LNCaP clone FGC (cell line): ENCODE data around the gene MBOAT2.

Source experiments
- DNase-seq: peaks from one replicate; pipeline ENCODE4 v3.0.0-alpha.2; 2011; ENCODE audit warnings: low read depth
- H3K4me3 ChIP-seq: 2 replicates; pipeline ENCODE4 v1.5.1; 2011; ENCODE audit warnings: mild to moderate bottlenecking, low read depth, low read length, control low read depth
- CTCF ChIP-seq: IDR thresholded peaks from 2 replicates; pipeline ENCODE4 v1.5.1; 2012; ENCODE audit warnings: mild to moderate bottlenecking; ENCODE audit not compliant: control insufficient read depth, insufficient read depth; ENCODE audit errors: extremely low read depth

The MBOAT2 gene

GRCh38 chr2:8986327-8986976 is 17.0 kb downstream of the MBOAT2 start:
- no peak overlapping the region for H3K4me3 ChIP-seq
- DNase-seq, result no peak
- TF ChIP-seq CTCF, result no peak

DNA sequence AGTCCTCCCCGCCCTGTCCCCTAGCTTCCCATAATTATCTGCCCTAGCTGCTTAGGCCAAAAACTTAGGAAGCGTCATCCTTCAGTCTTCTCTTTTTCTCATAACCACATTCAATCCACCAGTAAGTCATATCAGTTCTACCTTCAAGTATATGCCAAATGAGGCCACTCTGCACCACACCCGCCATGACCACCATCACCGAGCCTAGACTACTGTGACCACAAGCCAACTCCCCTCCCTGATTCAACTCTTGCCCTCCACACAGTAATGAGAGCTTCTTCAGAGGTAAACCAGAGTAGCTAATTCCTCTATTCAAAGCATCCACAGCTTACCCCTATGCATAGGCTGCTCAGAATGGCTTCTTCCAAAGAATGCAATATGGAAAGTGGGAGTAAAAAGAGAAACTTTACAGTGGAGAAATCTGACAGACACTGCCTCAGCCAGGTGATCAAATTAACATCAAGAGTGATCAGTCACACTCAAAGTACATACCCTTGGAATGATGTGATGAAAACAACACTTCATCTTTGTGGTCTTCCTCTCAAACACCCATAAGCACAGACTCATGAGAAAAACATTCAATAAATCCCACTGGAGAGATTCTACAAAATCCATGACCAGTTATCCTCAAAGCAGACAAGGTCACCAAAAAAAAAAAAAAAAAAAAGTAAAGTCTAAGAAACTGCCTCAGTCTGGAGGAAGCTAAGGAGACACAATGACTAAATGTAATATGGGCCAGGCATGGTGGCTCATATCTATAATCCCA is 17.7 kb downstream of the MBOAT2 start:
- DNase-seq, result no peak
- TF ChIP-seq CTCF, result no peak
- no peak overlapping the region for H3K4me3 ChIP-seq

- no peak overlapping the region for H3K4me3 ChIP-seq
These were observed 18.6 kb downstream of the MBOAT2 start for GRCh38 chr2:8984855-8985254.

DNA sequence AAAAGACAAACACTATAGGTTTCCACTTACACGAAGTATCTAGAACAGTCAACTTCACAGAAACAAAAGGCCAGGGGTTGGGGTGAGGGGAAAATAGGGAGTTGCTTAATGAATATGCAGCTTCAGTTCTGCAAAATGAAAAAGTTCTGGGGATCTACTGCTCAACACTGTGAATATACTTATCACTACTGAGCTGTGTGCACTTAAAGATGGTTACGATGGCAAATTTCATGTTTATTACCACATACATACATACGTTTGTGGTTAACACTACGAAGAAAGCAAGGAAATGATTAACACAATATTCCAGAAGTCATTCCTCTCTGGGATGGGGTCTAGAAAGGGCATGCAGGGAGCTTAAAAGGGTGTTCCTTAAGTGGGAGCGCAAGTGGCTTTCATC is 19.3 kb downstream of the MBOAT2 start:
- H3K4me3 ChIP-seq, result no peak overlapping the region
- DNase-seq, result no peak
- TF ChIP-seq CTCF, result no peak

More at GRCh38 chr2:8984855-8985254, 18.6 kb downstream of the MBOAT2 start:
- no peak for TF ChIP-seq CTCF
- DNase-seq, result no peak

DNA sequence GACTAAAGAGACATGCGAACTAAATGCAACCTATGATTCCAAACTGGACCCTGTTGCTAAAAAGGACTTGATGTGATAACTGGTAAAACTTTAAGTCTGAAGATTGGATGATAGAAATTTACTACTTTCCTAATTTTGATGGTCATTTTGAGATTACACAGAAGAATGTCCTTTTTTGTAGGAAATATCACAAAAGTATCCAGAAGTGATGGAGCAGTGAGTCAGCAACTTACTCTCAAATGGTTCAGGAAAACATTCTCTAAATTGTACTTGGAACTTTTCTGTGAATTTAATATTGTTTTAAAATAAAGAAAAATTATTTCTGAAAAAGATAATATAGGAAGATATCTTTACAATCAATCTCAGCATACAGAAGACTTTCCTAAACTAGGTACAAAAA is 19.9 kb downstream of the MBOAT2 start:
- no peak for DNase-seq
- TF ChIP-seq CTCF, result no peak
- H3K4me3 ChIP-seq, result no peak overlapping the region

GRCh38 chr2:8981876-8982275 is 21.6 kb downstream of the MBOAT2 start:
- TF ChIP-seq CTCF, result no peak
- DNase-seq, result no peak
- H3K4me3 ChIP-seq, result no peak overlapping the region

- no peak overlapping the region for H3K4me3 ChIP-seq
- no peak for TF ChIP-seq CTCF
- no peak for DNase-seq
These were observed 23.4 kb downstream of the MBOAT2 start for GRCh38 chr2:8980096-8980495.
